CD4-positive, CD25-positive, alpha-beta regulatory T cell (primary cell): ENCODE measurements around the gene DHRS13. TPM values are rescaled to one million over a fixed set of nuclear protein-coding genes. Genes with fewer than 3 reads are reported as not detected.

Experiments used
- ATAC-seq, 2 donors: fragments of 150-1000 bp; cut with Tn5 transposase; one replicate each; pipeline ENCODE4 v1.10.0; 2021; ENCODE audit warnings: low read depth in 2 of 2, moderate number of reproducible peaks in 2 of 2, moderate library complexity in 1 of 2
- DNase-seq, 3 donors: peaks; one replicate each; pipeline versions ENCODE4 v3.0.0 to v3.0.0-alpha.2; 2012 to 2022; ENCODE audit warnings: mixed read lengths in 1 of 3
- H3K27ac ChIP-seq: one replicate; pipeline ENCODE4 v1.7.0; 2013; ENCODE audit warnings: mild to moderate bottlenecking, low read length; ENCODE audit not compliant: insufficient read depth, poor library complexity, severe bottlenecking
- H3K27me3 ChIP-seq: one replicate; pipeline ENCODE4 v1.7.0; 2013; ENCODE audit warnings: low read length; ENCODE audit not compliant: control insufficient read depth, insufficient read depth
- H3K36me3 ChIP-seq: one replicate; pipeline ENCODE4 v1.7.0; 2013; ENCODE audit warnings: mild to moderate bottlenecking, low read length, moderate library complexity; ENCODE audit not compliant: control insufficient read depth, insufficient read depth
- H3K4me1 ChIP-seq: 2 replicates; pipeline ENCODE4 v1.7.0; 2013; ENCODE audit warnings: mild to moderate bottlenecking, low read length; ENCODE audit not compliant: insufficient read depth, control insufficient read depth, poor library complexity, severe bottlenecking
- H3K4me3 ChIP-seq: one replicate; pipeline ENCODE4 v1.7.0; 2013; ENCODE audit warnings: low read depth, mild to moderate bottlenecking, low read length, moderate library complexity
- H3K9me3 ChIP-seq, 2 experiments: 1 replicate in 1 of 2; 2 replicates in 1 of 2; pipeline ENCODE4 v1.7.0; 2013; ENCODE audit warnings: low read length in 2 of 2, mild to moderate bottlenecking in 1 of 2, moderate library complexity in 1 of 2; ENCODE audit not compliant: control insufficient read depth in 2 of 2
- H3K27ac Mint-ChIP-seq, 3 donors: one replicate each; pipeline ENCODE4 v1.8.0; 2020 to 2022; ENCODE audit warnings: mild to moderate bottlenecking in 3 of 3, mixed read lengths in 3 of 3, moderate library complexity in 2 of 3
- H3K27me3 Mint-ChIP-seq: one replicate; pipeline ENCODE4 v1.8.0; 2022; ENCODE audit warnings: mild to moderate bottlenecking, mixed read lengths
- H3K36me3 Mint-ChIP-seq: one replicate; pipeline ENCODE4 v1.8.0; 2020; ENCODE audit warnings: mixed read lengths
- H3K4me1 Mint-ChIP-seq, 4 donors: one replicate each; pipeline ENCODE4 v1.8.0; 2020 to 2022; ENCODE audit warnings: mixed read lengths in 4 of 4, mild to moderate bottlenecking in 1 of 4
- H3K4me3 Mint-ChIP-seq, 4 donors: one replicate each; pipeline ENCODE4 v1.8.0; 2020 to 2022; ENCODE audit warnings: mild to moderate bottlenecking in 4 of 4, mixed read lengths in 4 of 4, moderate library complexity in 3 of 4
- H3K9me3 Mint-ChIP-seq, 7 donors: one replicate each; pipeline ENCODE4 v1.8.0; 2020 to 2022; ENCODE audit warnings: mixed read lengths in 7 of 7, mild to moderate bottlenecking in 3 of 7, moderate library complexity in 2 of 7
- polyA plus RNA-seq, 4 donors: library from polyadenylated mRNA; unstranded; fragments of 300-500 nt; fragmentation: Illumina TruSeq; gene quantifications; one replicate each; pipeline ENCODE4 v1.2.3, GENCODE V29; 2021
- total RNA-seq: library from RNA; stranded (reverse); gene quantifications from one replicate; pipeline ENCODE4 v1.2.3, GENCODE V29; 2022

DHRS13 gene
- total RNA-seq = 21.1 TPM
- polyA plus RNA-seq = 10 to 100 TPM; 15.0 to 21.1 (median 17.7) TPM

GRCh38 chr17:28902819-28903545 is at the start of gene DHRS13:
Gene DHRS13, minus strand, starts transcription at chr17:28903079. Its CDS starts 135 bp downstream, at chr17:28902944.
- Histone ChIP-seq H3K9me3 (no peaks in the 10 kb centered on the region), H3K36me3 (peaks cover 24% of the 10 kb centered on the region), H3K4me3 (peak within 1 kb of the TSS; percentile 91), H3K4me1 (peaks cover 28% of the 10 kb centered on the region), H3K27me3 (no peaks in the 10 kb centered on the region), H3K27ac (peak within 1 kb of the TSS; percentile 85)
- Mint-ChIP-seq H3K27me3 (peaks cover 4% of the 10 kb centered on the region), H3K9me3 (no peaks in the 10 kb centered on the region), H3K27ac (peak within 1 kb of the TSS; percentile 91 to 98 (median 91)), H3K36me3 (peaks cover 30% of the 10 kb centered on the region), H3K4me1 (peaks cover 6 to 44% (median 28%) of the 10 kb centered on the region in 4 donors), H3K4me3 (peak within 1 kb of the TSS; percentile 90 to 98 (median 91))
- ATAC-seq = peak; percentile 90 to 92
- peak; percentile 88 to 97 (median 95) for DNase-seq

- Histone ChIP-seq H3K27me3 (no peaks in the 10 kb centered on the region), H3K9me3 (no peaks in the 10 kb centered on the region), H3K4me3 (peak overlapping the region; percentile 93), H3K4me1 (peaks cover 36% of the 10 kb centered on the region), H3K36me3 (no peaks in the 10 kb centered on the region), H3K27ac (peak overlapping the region; percentile 95)
- Mint-ChIP-seq H3K9me3 (no peaks in the 10 kb centered on the region), H3K36me3 (peaks cover 6% of the 10 kb centered on the region), H3K4me1 (peaks cover 3 to 19% (median 15%) of the 10 kb centered on the region in 4 donors), H3K27me3 (no peaks in the 10 kb centered on the region), H3K27ac (no peak overlapping the region), H3K4me3 (no peak overlapping the region)
- ATAC-seq (peak; percentile 79 to 84), DNase-seq (peak; percentile 95 to 99 (median 98))
These were observed 49.4 kb upstream of the DHRS13 start for GRCh38 chr17:28951991-28952975.

- peak within 1 kb of the TSS; percentile 93 for H3K4me3 ChIP-seq
These were observed 48.6 kb upstream of the DHRS13 start, which contains the start of gene PHF12 for GRCh38 chr17:28951428-28951990. Gene PHF12, minus strand, starts transcription at chr17:28951518. Its CDS starts 558 bp downstream, at chr17:28950960.

GRCh38 chr17:28950752-28951427 is 48.0 kb upstream of the DHRS13 start:
- H3K4me1 ChIP-seq = peaks cover 50% of the 10 kb centered on the region
- Mint-ChIP-seq H3K27me3 (no peaks in the 10 kb centered on the region), H3K36me3 (peaks cover 10% of the 10 kb centered on the region), H3K9me3 (no peaks in the 10 kb centered on the region), H3K27ac (peak overlapping the region; percentile 95 to 96 (median 96)), H3K4me3 (peak overlapping the region; percentile 94 to 96 (median 96)), H3K4me1 (peaks cover 7 to 30% (median 27%) of the 10 kb centered on the region in 4 donors)
- DNase-seq = no peak
- peak overlapping the region; percentile 80 for H3K4me3 ChIP-seq
- H3K27ac ChIP-seq = peak overlapping the region; percentile 92
- H3K36me3 ChIP-seq = no peaks in the 10 kb centered on the region
- no peaks in the 10 kb centered on the region for H3K27me3 ChIP-seq
- H3K9me3 ChIP-seq = no peaks in the 10 kb centered on the region
- no peak for ATAC-seq

More at GRCh38 chr17:28951428-28951990, 48.6 kb upstream of the DHRS13 start, which contains the start of gene PHF12:
- Mint-ChIP-seq H3K27me3 (no peaks in the 10 kb centered on the region), H3K4me3 (peak within 1 kb of the TSS; percentile 94 to 96 (median 96)), H3K4me1 (peaks cover 3 to 24% (median 21%) of the 10 kb centered on the region in 4 donors), H3K9me3 (no peaks in the 10 kb centered on the region), H3K27ac (peak within 1 kb of the TSS; percentile 95 to 96 (median 96)), H3K36me3 (peaks cover 6% of the 10 kb centered on the region)
- Histone ChIP-seq H3K27me3 (no peaks in the 10 kb centered on the region), H3K4me1 (peaks cover 43% of the 10 kb centered on the region), H3K9me3 (no peaks in the 10 kb centered on the region), H3K36me3 (no peaks in the 10 kb centered on the region), H3K27ac (peak within 1 kb of the TSS; percentile 95)
- ATAC-seq (peak; percentile 61 to 62), DNase-seq (peak; percentile 100)

- Histone ChIP-seq H3K9me3 (no peaks in the 10 kb centered on the region), H3K4me1 (peaks cover 55% of the 10 kb centered on the region), H3K36me3 (peaks cover 4% of the 10 kb centered on the region), H3K4me3 (peak overlapping the region; percentile 80), H3K27ac (peak overlapping the region; percentile 92), H3K27me3 (no peaks in the 10 kb centered on the region)
- peak; percentile 53 to 69 (median 60) for DNase-seq
- H3K27me3 Mint-ChIP-seq = no peaks in the 10 kb centered on the region
- H3K27ac Mint-ChIP-seq = peak overlapping the region; percentile 95 to 96 (median 96)
- no peak for ATAC-seq
- peaks cover 14% of the 10 kb centered on the region for H3K36me3 Mint-ChIP-seq
- no peaks in the 10 kb centered on the region for H3K9me3 Mint-ChIP-seq
- peak overlapping the region; percentile 94 to 96 (median 96) for H3K4me3 Mint-ChIP-seq
- peaks cover 10 to 37% (median 33%) of the 10 kb centered on the region in 4 donors for H3K4me1 Mint-ChIP-seq
These were observed 47.3 kb upstream of the DHRS13 start for GRCh38 chr17:28950017-28950751.

- peak overlapping the region; percentile 94 to 96 (median 96) for H3K4me3 Mint-ChIP-seq
- H3K36me3 ChIP-seq = peaks cover 10% of the 10 kb centered on the region
- DNase-seq (peak; percentile 41 to 65 (median 63)), ATAC-seq (no peak)
- no peaks in the 10 kb centered on the region for H3K9me3 ChIP-seq
- H3K27ac Mint-ChIP-seq = peak overlapping the region; percentile 95 to 96 (median 96)
- peaks cover 19% of the 10 kb centered on the region for H3K36me3 Mint-ChIP-seq
- peaks cover 58% of the 10 kb centered on the region for H3K4me1 ChIP-seq
- H3K4me1 Mint-ChIP-seq = peaks cover 18 to 45% (median 40%) of the 10 kb centered on the region in 4 donors
- H3K27ac ChIP-seq = peak overlapping the region; percentile 92
- peak overlapping the region; percentile 93 for H3K4me3 ChIP-seq
- H3K27me3 Mint-ChIP-seq = no peaks in the 10 kb centered on the region
- H3K9me3 Mint-ChIP-seq = no peaks in the 10 kb centered on the region
- no peaks in the 10 kb centered on the region for H3K27me3 ChIP-seq
These were observed 46.5 kb upstream of the DHRS13 start for GRCh38 chr17:28949185-28950016.
